GM12874 (cell line): ENCODE results near the gene ZP3.

Source experiments
- CTCF ChIP-seq: IDR thresholded peaks from 2 replicates; pipeline ENCODE4 v1.5.1; 2011; ENCODE audit warnings: low read depth, mild to moderate bottlenecking, control low read depth, low read length, moderate library complexity; ENCODE audit not compliant: insufficient read depth

Gene ZP3

GRCh38 chr7:76411626-76412025, 13.1 kb upstream of the ZP3 start:
- TF ChIP-seq CTCF, result no peak

GRCh38 chr7:76412249-76412648, 12.5 kb upstream of the ZP3 start:
- TF ChIP-seq CTCF, result no peak

GRCh38 chr7:76423666-76424412, 911 bp upstream of the ZP3 start:
- no peak for TF ChIP-seq CTCF

GRCh38 chr7:76425156-76425555, 406 bp downstream of the ZP3 start:
- TF ChIP-seq CTCF, result no peak

- no peak for TF ChIP-seq CTCF
Measured at GRCh38 chr7:76426246-76426645, 1.5 kb downstream of the ZP3 start.

- no peak for TF ChIP-seq CTCF
Measured at GRCh38 chr7:76427635-76428034, 2.9 kb downstream of the ZP3 start.

GRCh38 chr7:76428149-76428823, 3.5 kb downstream of the ZP3 start:
- no peak for TF ChIP-seq CTCF
